SU-DHL-6 (cell line): ENCODE results near the gene RAB6B.

Source experiments
- EZH2phosphoT487 ChIP-seq: fragments of 200-600 bp; sonication (generic), shearing (Covaris generic); conservative IDR thresholded peaks from 2 replicates; pipeline ENCODE4 v1.6.1; 2018; ENCODE audit warnings: mild to moderate bottlenecking, antibody characterized with exemption, low read length, moderate library complexity, mixed read lengths
- TF ChIP-seq, protein P1 (sequence below): fragments of 200-600 bp; sonication (generic); IDR thresholded peaks from one replicate; pipeline ENCODE4 v1.5.1; 2017; ENCODE audit warnings: antibody characterized with exemption, mild to moderate bottlenecking, low read length, moderate library complexity; ENCODE audit not compliant: insufficient read depth, poor library complexity, severe bottlenecking

- TF ChIP-seq, protein P1, sequence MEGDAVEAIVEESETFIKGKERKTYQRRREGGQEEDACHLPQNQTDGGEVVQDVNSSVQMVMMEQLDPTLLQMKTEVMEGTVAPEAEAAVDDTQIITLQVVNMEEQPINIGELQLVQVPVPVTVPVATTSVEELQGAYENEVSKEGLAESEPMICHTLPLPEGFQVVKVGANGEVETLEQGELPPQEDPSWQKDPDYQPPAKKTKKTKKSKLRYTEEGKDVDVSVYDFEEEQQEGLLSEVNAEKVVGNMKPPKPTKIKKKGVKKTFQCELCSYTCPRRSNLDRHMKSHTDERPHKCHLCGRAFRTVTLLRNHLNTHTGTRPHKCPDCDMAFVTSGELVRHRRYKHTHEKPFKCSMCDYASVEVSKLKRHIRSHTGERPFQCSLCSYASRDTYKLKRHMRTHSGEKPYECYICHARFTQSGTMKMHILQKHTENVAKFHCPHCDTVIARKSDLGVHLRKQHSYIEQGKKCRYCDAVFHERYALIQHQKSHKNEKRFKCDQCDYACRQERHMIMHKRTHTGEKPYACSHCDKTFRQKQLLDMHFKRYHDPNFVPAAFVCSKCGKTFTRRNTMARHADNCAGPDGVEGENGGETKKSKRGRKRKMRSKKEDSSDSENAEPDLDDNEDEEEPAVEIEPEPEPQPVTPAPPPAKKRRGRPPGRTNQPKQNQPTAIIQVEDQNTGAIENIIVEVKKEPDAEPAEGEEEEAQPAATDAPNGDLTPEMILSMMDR = no peak
- no peak for TF ChIP-seq EZH2phosphoT487
These were observed 116.0 kb downstream of the RAB6B start for GRCh38 chr3:133779626-133780203.
